DND-41 (cell line): ENCODE results near the gene MAGI1.

Experiments
- CTCF ChIP-seq: IDR thresholded peaks from 2 replicates; pipeline ENCODE4 v1.5.1; 2012; ENCODE audit warnings: borderline replicate concordance, low read length, moderate library complexity, mild to moderate bottlenecking; ENCODE audit not compliant: poor library complexity, severe bottlenecking; ENCODE audit errors: extremely low read depth
- EZH2 ChIP-seq: IDR thresholded peaks from 3 replicates; pipeline ENCODE4 v1.6.1; 2012; ENCODE audit warnings: borderline replicate concordance, low read depth, mild to moderate bottlenecking, moderate library complexity, low read length, inconsistent platforms; ENCODE audit not compliant: severe bottlenecking

- TF ChIP-seq CTCF (no peak), EZH2 (no peak)
Observed at GRCh38 chr3:65478551-65479500, 559.9 kb downstream of the MAGI1 start.
